HG03108 (cell line): ENCODE results near the gene FAF2.
"Not testable (repeated sequence)": the region's sequence is repeated elsewhere in the genome, so short reads cannot be mapped to it uniquely, and the experiment has no call there.

ENCODE experiments used
- ATAC-seq: cut with Tn5 transposase; IDR thresholded peaks from one replicate; pipeline ENCODE4 v1.9.1; 2021; ENCODE audit warnings: moderate library complexity; ENCODE audit not compliant: unreplicated experiment

FAF2 gene

DNA sequence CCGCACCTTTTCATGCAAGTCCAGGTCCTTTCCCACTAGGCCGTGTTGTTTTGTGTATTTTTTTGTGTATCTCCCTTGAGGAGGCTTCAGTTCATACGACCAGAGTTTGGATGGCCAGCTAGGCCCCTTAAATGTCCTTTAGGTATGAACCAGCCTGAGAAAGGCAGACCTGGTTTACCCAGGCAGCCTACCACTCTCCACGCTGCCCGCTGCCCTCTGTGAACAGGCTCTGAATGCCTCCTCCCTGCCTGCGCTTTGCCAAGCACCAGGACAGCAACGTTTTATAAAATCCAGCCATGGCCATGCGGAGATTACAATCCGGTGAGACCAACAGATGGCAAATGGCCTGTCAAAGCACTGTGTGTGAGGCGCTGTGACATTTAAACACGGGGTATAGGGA lies 31.2 kb upstream of the FAF2 start:
- no peak for ATAC-seq

DNA sequence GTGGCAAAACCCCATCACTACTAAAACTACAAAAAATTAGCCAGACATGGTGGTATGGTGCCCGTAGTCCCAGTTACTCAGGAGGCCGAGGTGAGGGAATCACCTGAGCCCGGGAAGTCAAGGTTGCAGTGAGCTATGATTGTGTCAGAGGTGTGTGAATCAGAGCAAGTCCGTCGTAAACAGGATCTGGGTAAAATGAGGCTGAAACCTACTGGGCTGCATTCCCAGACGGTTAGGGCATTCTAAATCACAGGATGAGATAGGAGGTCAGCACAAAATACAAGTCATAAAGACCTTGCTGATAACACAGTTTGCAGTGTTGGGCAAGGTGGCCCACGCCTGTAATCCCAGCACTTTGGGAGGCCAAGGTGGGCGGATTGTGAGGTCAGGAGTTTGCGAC lies 29.9 kb upstream of the FAF2 start:
- no peak for ATAC-seq

DNA sequence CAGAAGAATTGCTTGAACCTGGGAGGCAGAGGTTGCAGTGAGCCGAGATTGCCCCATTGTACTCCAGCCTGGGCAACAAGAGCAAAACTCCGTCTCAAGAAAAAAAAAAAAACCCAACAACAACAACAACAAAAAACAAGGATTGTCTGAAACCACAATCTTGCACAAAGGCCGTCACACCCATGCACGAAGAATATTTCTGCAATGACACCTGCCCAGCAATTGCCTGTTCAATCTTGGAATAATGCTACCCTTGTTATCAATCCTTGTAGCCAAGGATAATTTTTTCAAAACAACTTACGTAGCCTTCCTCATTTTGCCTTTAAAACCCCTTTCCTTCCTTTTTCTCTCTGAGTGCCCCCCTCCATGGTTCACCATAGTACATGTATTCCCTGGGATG lies 28.1 kb upstream of the FAF2 start:
- ATAC-seq = no peak

DNA sequence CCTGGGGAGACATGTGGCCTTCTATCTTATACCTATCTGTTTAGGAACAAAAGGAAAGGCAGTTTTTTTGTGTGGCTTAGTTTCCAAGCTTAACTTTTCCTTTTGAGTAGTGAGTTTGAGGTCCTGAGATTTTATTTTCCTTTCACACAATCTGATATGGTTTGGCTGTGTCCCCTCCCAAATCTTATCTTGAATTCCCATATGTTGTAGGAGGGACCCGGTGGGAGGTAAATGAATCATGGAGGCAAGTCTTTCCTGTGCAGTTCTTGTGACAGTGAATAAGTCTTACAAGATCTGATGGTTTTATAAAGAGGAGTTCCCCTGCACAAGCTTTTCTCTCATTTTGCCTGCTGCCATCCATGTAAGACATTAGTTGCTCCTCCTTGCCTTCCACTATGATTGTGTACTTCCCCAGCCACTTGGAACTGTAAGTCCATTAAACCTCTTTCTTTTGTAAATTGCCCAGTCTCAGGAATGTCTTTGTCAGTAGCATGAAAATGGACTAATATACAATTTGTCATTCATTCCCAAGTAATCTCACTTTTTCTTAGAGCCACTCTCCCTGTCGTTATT lies 27.1 kb upstream of the FAF2 start:
- no peak for ATAC-seq

DNA sequence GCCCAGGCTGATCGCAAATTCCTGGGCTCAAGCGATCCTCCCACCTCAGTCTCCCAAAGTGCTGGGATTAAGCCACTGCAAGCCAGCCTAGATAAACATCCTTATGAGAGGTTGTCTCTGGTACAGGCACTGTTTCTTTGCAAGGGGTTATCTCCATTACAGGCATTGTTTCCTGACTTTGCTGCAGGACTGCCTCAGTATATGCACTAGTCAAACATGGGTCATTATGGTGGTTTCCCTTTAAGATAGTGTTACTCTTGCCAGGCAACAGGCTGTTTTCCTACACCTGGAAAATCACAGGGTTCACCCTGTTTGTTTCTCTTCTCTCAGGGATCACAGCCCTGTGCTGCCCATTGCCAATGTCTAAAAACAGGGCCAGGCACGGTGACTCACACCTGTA lies 24.0 kb upstream of the FAF2 start:
- no peak for ATAC-seq

DNA sequence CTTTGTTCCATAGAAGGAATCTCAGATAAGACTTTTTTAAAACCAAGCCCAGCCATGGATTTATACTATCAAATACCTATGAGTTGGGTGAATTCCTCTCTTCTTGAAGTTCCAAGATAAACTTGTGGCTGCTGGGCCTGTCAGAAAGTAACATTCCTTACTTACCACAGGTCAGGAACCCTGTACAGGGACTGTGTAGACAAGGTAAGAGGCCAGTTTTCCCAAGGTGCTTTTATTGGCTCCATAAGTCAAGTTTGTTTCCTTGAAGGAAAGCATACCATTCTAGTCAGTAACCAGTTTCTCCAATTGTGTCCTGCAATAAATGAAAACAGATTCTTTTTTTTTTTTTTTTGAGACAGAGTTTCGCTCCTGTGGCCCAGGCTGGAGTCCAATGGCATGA lies 23.0 kb upstream of the FAF2 start:
- no peak for ATAC-seq

DNA sequence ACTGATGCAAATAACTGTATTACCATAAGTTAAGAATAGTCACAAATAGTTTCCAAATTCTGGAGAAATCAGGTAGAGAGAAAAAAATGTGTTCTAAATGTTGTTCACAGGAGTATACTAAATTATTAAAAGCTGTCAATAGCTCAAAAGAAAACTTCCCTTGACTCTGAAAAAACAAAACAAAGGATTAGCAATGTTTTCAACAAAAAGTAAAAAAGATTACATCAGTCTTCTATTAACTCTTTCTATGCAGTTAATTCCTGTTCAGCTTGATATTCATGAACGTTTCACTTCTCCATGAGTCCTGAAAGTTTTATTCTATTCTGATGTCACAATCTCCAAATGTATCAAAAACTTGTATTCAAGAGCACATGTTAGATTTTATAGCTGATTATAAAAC lies 22.4 kb upstream of the FAF2 start:
- no peak for ATAC-seq

DNA sequence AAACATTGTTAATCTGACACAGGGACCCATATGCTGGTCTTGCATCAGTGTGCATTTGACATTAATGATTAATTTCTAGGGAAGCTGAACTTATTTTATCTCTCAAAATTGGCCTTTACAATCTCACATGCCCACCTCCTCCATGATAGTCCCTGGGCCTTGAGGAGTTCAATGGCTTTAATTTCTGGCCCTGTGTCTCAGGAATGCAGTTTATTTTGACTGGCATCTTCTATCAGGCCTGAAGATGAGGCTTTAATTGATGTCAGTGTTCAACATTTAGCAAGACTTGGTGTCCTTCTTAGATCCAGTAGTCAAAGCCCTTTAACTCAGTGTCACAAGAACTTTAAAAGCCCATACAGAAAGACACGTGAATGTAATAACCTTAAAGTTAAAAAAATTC lies 21.3 kb upstream of the FAF2 start:
- no peak for ATAC-seq

DNA sequence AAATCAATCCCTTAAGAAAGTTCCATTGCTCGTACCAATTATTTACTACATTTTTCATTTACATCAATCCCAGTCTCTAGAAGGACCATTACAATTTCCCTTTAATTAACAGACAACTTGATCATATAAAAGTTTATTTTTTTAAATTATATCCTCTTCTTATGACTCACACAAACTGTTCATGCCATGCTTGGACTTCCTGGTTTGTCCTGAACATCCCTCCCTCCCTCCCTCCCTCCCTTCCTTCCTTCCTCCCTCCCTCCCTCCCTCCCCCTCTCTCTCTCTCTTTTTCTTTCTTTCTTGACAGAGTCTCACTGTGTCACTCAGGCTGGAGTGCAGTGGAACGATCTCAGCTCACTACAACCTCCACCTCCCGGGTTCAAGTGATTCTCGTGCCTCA lies 20.2 kb upstream of the FAF2 start:
- ATAC-seq = no peak

DNA sequence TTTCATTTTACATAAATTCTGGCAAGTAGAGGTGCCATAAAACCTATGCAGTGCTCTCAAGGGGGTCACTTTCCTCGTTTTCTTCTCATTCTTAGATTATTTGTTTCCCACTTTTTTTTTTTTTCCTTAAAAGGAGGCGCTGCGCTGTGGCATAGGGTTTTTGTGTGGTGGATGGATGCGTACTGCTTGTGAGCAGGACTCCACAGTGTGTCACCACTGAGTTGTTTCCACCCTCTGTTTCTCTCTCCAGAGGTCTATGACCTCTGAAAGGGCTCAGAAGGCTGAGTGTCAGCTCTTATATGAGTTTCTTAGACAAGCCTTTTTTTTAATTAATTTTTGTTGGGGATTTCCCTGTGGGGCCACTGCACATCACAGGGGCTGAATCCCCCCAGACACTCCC lies 18.2 kb upstream of the FAF2 start:
- no peak for ATAC-seq

DNA sequence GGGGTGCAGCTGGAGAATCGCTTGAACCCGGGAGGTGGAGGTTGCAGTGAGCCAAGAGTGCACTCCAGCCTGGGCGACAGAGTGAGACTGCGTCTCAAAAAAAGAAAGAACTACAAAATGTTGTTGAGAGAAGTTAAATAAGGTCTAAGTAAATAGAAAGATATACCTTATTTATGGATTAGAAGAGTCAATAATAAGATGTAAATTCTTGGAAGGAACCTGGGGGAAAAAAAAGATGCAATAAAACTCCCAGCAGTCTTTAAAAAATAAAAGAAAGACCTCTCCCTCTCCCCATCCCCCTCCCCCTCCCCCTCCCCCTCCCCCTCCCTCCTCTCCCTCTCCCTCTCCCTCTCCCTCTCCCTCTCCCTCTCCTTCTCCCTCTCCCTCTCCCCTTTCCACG lies 15.5 kb upstream of the FAF2 start:
- ATAC-seq = no peak

DNA sequence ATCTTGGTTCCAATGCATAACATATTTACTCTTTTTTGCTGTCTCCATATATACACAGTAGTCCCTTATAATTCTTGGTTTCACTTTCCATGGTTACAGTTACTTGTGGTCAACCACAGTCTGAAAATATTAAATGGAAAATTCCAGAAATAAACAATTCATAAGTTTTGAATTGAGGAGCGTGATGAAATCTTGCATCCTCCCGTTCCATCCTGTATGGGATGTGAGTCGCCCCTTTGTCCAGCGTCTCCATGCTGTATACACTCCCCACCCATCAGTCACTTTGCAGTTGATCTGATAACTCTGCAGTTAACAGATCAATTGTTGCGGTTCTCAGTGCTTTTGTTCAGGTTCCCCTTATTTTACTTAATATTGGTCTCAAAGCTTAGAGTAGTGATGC lies 11.5 kb upstream of the FAF2 start:
- ATAC-seq = no peak

DNA sequence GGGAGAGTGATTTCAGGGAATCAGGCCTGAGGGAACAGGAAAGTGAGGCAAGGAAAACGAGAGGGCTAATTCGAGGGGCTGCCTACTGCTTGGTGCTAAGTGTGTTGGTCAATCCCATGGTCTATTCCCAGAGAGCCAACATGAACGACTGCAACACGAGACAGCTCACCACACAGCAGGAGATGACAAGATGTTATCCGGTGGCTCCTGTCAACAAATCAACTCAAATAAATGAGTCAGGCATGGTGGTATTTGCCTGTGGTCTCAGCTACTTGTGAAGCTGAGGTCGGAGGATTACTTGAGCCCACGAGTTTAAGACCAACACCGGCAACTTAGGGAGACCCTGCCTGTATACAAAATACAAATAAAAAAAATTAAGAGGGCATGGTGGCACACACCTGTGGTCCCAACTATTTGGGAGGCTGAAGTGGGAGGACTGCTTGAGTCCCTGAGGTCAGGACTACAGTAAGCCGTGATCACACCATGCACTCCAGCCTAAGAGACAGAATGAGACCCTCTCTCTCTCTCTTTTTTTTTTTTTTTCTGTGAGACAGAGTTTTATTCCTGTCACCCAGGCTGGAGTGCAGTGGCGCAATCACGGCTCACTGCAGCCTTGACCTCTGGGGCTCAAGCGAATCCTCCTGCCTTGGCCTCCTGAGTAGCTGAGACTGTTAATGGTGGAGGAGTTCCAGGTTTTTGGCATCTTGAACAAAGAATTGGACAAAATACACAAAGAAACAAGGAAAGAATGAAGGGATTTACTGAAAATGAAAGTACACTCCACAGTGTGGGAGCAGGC lies 9.0 kb upstream of the FAF2 start:
- ATAC-seq = no peak

DNA sequence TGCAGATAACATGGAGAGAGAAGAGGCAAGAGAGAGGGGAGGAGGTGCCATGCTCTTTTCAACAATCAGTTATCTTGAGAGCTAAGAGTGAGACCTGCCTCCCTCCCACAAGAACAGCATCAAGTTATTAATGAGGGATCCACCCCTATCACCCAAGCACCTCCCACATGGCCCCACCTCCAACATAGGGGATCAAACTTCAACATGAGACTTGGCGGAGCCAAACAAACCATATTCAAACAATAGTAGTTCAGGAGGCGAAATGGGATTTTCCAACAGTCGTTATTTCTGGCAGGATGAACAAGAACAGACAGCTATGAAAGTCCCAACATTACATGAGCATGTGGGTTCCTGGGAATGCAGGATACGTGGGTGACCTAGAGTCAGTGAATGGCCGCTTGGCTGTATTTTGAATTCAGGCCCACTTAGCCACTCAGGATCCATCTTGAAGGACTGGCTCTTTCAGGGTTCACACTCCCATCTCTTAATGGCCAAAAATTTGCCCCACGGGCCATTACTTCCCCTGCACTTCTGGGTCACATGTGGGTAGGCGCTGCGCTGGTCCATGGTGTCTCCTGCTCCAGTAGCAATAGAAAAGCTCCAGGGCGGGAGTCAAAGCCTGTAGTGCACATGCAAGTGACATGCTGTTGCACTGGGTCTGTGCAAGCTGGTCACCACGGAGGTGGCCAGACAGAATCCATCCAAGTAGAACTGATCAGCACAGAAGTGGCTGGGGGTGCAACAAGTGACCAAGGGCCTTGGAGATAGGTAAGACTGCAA lies 7.1 kb upstream of the FAF2 start:
- ATAC-seq = no peak

DNA sequence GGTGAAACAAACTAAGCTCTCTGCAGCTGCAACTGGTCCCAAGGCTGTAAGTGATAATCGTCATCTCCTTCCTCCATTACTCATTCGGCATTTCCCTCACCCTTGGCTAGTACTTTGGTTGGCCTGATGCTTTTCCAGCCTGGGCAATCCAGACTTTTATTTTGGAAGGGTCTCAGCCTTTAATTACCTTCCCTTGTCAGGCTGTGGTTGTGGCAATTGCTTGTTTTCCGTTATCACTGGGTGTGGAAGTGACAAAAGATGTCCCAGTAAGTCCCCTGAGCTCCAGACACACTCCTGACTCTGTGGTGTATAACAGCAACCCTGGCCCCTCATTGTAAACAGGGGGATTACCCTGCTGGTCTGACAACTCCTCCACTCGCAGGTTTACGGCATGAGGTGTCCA lies 6.3 kb upstream of the FAF2 start:
- no peak for ATAC-seq

DNA sequence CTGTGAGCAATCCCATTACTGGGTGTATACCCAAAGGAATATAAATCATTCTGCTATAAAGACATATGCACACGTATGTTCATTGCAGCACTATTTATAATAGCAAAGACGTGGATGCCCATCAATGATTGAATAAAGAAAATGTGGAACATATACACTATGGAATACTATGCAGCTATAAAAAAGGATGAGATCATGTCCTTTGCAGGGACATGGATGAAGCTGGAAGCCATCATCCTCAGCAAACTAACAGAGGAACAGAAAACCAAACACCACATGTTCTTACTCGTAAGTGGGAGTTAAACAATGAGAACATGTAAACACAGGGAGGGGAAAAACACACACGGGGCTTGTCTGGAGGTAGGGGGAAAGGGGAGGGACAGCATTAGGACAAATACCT lies 5.3 kb upstream of the FAF2 start:
- not testable (repeated sequence) for ATAC-seq

DNA sequence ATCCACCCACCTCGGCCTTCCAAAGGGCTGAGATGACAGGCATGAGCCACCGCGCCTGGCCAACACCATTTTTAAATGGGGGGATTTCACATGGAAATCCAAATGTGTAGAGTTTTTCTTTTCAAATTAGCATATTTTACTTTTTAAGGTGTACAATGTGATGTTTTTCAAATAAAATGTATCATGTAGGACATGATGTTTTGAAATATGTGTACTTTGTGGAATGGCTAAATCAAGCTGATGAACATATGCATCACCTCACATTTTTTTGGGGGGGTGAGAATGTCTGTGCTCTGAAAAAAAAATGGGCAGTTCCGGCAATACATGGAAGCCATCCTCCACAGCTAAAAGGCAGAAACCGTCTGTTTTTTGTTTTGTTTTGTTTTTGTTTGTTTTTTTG lies 3.4 kb upstream of the FAF2 start:
- ATAC-seq = no peak

DNA sequence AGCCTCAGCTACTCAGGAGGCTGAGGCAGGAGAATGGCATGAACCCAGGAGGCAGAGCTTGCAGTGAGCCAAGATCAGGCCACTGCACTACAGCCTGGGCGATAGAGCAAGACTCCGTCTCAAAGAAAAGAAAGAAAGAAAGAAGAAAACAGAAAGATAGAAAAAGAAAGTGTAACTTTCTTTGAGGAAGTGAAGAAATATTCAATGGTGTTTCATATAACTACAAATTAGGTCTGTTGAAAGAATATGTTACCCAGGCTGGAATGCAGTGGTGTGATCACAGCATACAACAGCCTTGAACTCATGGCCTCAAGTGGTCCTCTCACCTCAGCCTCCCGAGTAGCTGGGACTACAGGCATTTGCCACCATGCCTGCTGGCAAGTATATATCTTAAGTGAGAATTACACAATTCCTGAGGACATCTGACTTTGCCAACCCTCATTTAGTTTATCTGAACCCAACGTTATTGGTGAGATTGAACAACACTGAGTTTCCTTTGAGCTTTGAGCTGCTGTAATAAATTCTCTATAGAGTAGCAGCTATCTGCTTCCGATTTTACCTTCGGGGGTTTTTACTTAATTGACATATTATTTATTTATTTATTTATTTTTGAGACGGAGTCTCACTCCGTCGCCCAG lies 2.0 kb upstream of the FAF2 start:
- ATAC-seq = no peak

DNA sequence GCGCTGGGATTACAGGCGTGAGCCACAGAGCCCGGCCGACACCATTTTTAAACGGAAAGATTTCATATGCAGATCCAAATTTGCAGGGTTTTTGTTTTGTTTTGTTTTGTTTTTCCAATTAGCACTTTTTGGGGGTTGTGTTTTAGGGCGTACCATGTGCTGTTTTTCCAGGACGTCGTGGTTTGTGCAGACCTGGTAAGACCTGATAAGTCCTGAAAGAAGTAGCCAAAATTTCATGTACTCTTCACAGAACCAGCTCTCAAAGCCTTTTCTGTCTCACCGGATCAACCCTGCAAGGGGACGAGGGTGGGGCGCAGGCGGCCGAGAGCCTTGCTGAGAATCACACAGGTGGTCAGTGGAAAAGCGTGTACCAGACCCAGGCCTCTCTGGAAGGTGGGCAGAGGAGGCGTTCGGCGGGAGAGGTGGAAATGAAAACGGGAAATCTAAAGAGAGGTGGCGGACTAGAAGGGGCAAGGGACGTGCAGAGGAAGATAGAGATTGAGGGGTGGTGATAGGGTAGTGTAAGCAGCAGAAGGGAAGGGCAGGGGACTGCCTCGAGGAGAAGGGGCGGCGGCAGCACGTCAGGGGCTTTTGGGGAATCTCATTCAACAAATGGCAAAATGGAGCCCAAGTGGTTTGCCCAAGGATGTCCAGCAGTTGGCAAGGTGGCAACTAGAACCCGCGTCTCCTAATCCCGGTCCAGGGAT lies 1.1 kb upstream of the FAF2 start:
- ATAC-seq = no peak

DNA sequence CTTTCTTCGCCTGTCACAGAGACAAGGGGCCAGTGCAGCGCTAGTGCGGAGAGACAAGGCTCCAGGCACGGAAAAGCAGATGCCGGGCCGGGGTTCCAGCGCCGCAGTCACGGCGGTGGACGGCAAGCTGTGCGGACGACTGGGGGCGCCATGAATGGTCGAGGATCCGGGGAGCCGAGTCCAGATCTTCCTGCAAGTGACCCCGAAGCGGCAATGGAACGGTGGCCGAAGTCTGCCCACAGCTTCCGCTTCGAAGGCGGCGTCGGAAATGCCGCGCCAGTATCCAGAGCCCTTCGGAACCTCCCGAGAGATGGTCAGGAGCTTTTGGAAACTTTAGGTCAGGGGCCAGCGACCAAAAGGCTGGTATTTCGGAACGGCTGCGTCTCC lies 601 bp upstream of the FAF2 start:
- ATAC-seq = peak; percentile 17

DNA sequence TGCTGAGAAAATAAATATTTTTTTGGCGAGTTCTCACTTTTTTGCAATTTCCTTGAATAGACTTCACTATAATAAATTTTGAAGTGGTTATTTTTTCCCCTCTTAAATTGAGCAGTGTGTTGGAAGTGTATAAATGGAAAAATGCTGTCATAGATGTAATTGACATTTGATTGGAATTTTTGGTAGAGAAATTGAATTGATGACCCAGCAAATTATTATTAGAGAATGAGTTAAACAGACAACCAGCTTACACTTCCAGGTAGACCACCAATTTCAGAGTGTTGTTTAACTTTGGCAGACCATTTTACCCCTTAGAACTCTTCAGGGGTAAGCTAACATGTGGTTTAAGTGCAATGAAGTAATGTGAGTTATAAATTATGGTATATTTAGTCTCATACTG lies 1.9 kb downstream of the FAF2 start:
- no peak for ATAC-seq
